Embryonic facial prominence (tissue), 1 donor: Measurements from ENCODE around the gene CEP68.
"Not testable (repeated sequence)": the region's sequence is repeated elsewhere in the genome, so short reads cannot be mapped to it uniquely, and the experiment has no call there.

Experiments
- DNase-seq: peaks from one replicate; pipeline ENCODE4 v3.0.0-alpha.2; 2016; ENCODE audit errors: extremely low spot score

The CEP68 gene, protein sequence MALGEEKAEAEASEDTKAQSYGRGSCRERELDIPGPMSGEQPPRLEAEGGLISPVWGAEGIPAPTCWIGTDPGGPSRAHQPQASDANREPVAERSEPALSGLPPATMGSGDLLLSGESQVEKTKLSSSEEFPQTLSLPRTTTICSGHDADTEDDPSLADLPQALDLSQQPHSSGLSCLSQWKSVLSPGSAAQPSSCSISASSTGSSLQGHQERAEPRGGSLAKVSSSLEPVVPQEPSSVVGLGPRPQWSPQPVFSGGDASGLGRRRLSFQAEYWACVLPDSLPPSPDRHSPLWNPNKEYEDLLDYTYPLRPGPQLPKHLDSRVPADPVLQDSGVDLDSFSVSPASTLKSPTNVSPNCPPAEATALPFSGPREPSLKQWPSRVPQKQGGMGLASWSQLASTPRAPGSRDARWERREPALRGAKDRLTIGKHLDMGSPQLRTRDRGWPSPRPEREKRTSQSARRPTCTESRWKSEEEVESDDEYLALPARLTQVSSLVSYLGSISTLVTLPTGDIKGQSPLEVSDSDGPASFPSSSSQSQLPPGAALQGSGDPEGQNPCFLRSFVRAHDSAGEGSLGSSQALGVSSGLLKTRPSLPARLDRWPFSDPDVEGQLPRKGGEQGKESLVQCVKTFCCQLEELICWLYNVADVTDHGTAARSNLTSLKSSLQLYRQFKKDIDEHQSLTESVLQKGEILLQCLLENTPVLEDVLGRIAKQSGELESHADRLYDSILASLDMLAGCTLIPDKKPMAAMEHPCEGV

GRCh38 chr2:65056215-65057053 is at the start of gene CEP68:
CEP68 (plus strand) TSS chr2:65056416; CDS start chr2:65069445, 13,029 bp downstream.
- peak; percentile 95 for DNase-seq

GRCh38 chr2:65013776-65014175 is 42.4 kb upstream of the CEP68 start:
- no peak for DNase-seq

DNA sequence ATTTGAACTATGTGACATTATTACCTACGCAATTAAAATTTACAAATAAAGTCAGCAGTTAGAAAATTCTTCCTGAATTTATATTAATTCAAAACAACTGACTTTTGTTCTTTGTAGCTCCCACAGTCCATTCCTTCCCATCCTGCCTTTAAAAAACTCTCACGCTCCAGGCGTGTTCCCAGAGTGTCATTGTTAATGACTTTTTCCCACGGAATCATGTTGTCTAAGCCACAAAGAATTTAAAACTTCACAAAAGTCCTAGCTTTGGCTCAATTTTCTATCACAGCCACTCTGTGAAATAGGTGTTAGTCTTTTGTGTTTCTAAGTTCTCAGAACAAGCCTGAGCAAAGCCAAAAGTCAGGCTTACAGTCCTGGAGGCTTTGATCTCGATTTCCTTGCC is 40.5 kb upstream of the CEP68 start:
- DNase-seq: no peak

- DNase-seq: no peak
Measured at GRCh38 chr2:65016789-65017188, 39.4 kb upstream of the CEP68 start.

GRCh38 chr2:65017335-65017734 is 38.9 kb upstream of the CEP68 start:
- DNase-seq: no peak

GRCh38 chr2:65018141-65018582 is 38.1 kb upstream of the CEP68 start:
- no peak for DNase-seq

- DNase-seq: no peak
Measured at GRCh38 chr2:65019010-65019409, 37.2 kb upstream of the CEP68 start.

GRCh38 chr2:65019675-65020195 is 36.5 kb upstream of the CEP68 start:
- no peak for DNase-seq

GRCh38 chr2:65020251-65020650 is 36.0 kb upstream of the CEP68 start:
- not testable (repeated sequence) for DNase-seq

GRCh38 chr2:65020943-65021528 is 35.2 kb upstream of the CEP68 start:
- no peak for DNase-seq

DNA sequence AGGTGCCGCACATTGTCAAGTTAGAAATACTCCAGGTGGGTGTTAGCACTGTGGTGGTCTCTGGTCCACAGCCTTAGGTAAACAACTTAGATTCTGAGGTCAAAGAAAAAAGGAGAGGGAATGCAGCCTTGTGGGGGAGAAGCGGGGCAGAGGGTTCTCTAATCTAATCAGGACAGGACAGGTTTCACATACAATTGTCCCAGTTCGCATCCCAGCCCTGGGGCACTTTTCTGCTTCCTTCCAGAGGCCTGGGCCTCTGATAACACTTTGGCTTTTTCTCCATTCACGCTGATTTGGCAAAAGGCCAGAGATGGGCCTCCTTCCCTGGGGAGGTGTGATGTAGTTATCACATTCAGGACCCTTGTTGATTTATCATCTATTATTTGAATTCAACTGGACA is 34.5 kb upstream of the CEP68 start:
- no peak for DNase-seq

- DNase-seq: no peak
Measured at GRCh38 chr2:65022189-65022588, 34.0 kb upstream of the CEP68 start.

- DNase-seq: no peak
Measured at GRCh38 chr2:65023742-65024141, 32.5 kb upstream of the CEP68 start.

- DNase-seq: no peak
Measured at GRCh38 chr2:65024149-65024829, 31.9 kb upstream of the CEP68 start.

GRCh38 chr2:65025453-65026123 is 30.6 kb upstream of the CEP68 start:
- DNase-seq: no peak

- DNase-seq: no peak
Measured at GRCh38 chr2:65026154-65026553, 30.1 kb upstream of the CEP68 start.

DNA sequence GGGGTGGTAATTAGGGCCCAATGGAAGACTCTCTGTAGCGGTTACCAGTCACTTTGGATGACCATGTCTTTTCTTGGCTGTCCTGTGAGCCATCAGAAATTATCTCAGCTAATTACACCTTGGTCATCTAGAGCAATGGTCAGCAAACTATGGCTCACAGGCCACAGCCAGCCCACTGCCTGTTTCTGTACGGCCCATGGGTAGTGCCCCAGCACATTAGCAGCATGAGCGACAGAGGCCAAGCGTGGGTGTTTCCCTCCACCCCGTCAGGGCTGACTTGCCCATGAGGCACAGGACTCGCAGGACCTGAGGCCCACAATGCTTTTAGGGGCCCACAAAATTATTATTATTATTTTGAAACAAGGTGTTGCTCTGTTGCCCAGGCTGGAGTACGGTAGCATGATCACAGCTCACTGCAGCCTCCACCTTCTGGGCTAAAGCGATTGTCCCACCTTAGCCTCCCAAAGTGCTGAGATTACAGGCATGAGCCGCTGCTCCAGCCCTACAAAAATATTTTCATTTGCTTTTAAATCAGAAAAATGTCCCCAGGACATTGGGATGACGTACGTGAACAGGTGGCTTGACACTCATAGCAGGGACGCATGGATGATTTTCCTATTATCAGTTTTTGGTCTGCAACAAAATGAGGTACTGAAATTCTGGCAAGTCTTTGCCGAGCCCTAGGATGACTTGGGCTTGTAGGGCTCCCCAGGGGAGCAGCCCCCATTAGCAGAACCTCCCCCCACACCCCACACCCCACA is 29.3 kb upstream of the CEP68 start:
- DNase-seq: no peak

DNA sequence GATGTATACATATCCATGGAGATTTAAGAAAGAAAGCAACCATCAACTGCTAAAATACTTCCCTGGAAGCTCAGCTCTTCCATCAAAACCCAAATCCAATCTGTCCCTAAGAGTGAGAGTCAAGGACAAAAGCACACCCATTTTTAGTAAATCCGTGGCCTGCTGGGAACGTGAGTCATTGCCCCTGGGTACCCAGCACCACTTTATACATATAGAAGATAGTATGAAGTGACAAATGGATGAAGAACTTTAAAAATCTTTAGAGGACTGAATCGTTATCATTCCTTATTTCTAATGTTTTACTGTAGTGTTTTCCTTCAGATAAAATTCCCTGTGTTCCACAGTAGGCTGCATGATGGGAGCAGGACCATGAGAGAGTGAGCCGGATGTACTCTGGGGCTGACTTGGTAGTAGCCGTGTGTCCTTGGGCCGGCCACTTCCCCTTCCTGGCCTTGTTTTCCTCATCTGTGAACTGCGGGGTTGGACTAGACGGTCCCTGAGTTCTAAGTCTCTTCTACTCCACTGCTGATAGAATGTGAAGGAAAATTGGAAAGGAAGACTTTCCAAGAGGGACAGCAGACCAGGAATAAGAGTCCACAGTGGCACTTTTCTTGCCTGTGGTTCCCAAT is 28.5 kb upstream of the CEP68 start:
- DNase-seq: no peak
